ENCODE measurements around the gene MYH15. TPM values are rescaled to one million over a fixed set of nuclear protein-coding genes. Genes with fewer than 3 reads are reported as not detected.

The MYH15 gene
- total and polyA plus RNA-seq, 4 donors: 0.06 to 0.31 (median 0.25) TPM

- DNase-seq (no peak), ATAC-seq (ENCODE audit: insufficient read depth, low FRiP score) (no peak)
- Histone ChIP-seq H3K36me3 (ENCODE audit: control insufficient read depth in 4 of 4, insufficient read depth in 4 of 4, low read length in 4 of 4) (peaks cover 0 to 7% (median 3%) of the 10 kb centered on the region in 4 donors), H3K4me3 (no peak overlapping the region), H3K9me3 (ENCODE audit: control insufficient read depth in 4 of 4, insufficient read depth in 3 of 4, low read length in 3 of 4) (no peaks in the 10 kb centered on the region), H3K9ac (ENCODE audit: insufficient read depth in 1 of 2, low read length in 2 of 2) (no peak overlapping the region), H3K4me1 (ENCODE audit: control insufficient read depth in 5 of 5, insufficient read depth in 5 of 5, low read length in 5 of 5) (no peaks in the 10 kb centered on the region), H3K27ac (ENCODE audit: low read depth in 1 of 2, low read length in 1 of 2) (no peak overlapping the region), H3K27me3 (ENCODE audit: control insufficient read depth in 3 of 3, insufficient read depth in 3 of 3, low read length in 2 of 3) (no peaks in the 10 kb centered on the region)
- TF ChIP-seq, protein P1, sequence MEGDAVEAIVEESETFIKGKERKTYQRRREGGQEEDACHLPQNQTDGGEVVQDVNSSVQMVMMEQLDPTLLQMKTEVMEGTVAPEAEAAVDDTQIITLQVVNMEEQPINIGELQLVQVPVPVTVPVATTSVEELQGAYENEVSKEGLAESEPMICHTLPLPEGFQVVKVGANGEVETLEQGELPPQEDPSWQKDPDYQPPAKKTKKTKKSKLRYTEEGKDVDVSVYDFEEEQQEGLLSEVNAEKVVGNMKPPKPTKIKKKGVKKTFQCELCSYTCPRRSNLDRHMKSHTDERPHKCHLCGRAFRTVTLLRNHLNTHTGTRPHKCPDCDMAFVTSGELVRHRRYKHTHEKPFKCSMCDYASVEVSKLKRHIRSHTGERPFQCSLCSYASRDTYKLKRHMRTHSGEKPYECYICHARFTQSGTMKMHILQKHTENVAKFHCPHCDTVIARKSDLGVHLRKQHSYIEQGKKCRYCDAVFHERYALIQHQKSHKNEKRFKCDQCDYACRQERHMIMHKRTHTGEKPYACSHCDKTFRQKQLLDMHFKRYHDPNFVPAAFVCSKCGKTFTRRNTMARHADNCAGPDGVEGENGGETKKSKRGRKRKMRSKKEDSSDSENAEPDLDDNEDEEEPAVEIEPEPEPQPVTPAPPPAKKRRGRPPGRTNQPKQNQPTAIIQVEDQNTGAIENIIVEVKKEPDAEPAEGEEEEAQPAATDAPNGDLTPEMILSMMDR (IDR thresholded peaks at IDR 0.05; ENCODE audit: control extremely low read depth, extremely low read depth): no peak
These were observed 43.8 kb upstream of the MYH15 start for GRCh38 chr3:108554229-108554628.

GRCh38 chr3:108552267-108553159 lies 42.1 kb upstream of the MYH15 start:
- no peaks in the 10 kb centered on the region for H3K27me3 ChIP-seq (ENCODE audit: control insufficient read depth in 3 of 3, insufficient read depth in 3 of 3, low read length in 2 of 3)
- ATAC-seq (ENCODE audit: insufficient read depth, low FRiP score) (peak; percentile 51), DNase-seq (peak in 2 of 3 donors; percentile 66 to 78)
- H3K27ac ChIP-seq (ENCODE audit: low read depth in 1 of 2, low read length in 1 of 2): no peak overlapping the region
- H3K4me1 ChIP-seq (ENCODE audit: control insufficient read depth in 5 of 5, insufficient read depth in 5 of 5, low read length in 5 of 5): no peaks in the 10 kb centered on the region
- WGBS, 2 donors: 48 to 63% methylated on average over 4 of the region's 4 CpGs
- TF ChIP-seq, protein P1 (IDR thresholded peaks at IDR 0.05; ENCODE audit: control extremely low read depth, extremely low read depth): peak; percentile 39
- H3K9ac ChIP-seq (ENCODE audit: insufficient read depth in 1 of 2, low read length in 2 of 2): no peak overlapping the region
- no peaks in the 10 kb centered on the region for H3K36me3 ChIP-seq (ENCODE audit: control insufficient read depth in 4 of 4, insufficient read depth in 4 of 4, low read length in 4 of 4)
- no peak overlapping the region for H3K4me3 ChIP-seq
- H3K9me3 ChIP-seq (ENCODE audit: control insufficient read depth in 4 of 4, insufficient read depth in 3 of 4, low read length in 3 of 4): no peaks in the 10 kb centered on the region

- no peaks in the 10 kb centered on the region for H3K36me3 ChIP-seq (ENCODE audit: control insufficient read depth in 4 of 4, insufficient read depth in 4 of 4, low read length in 4 of 4)
- no peaks in the 10 kb centered on the region for H3K9me3 ChIP-seq (ENCODE audit: control insufficient read depth in 4 of 4, insufficient read depth in 3 of 4, low read length in 3 of 4)
- TF ChIP-seq, protein P1 (IDR thresholded peaks at IDR 0.05; ENCODE audit: control extremely low read depth, extremely low read depth): no peak
- ATAC-seq (ENCODE audit: insufficient read depth, low FRiP score): no peak
- H3K27me3 ChIP-seq (ENCODE audit: control insufficient read depth in 3 of 3, insufficient read depth in 3 of 3, low read length in 2 of 3): no peaks in the 10 kb centered on the region
- peaks cover 0 to 10% (median 0%) of the 10 kb centered on the region in 5 donors for H3K4me1 ChIP-seq (ENCODE audit: control insufficient read depth in 5 of 5, insufficient read depth in 5 of 5, low read length in 5 of 5)
- H3K4me3 ChIP-seq: no peak overlapping the region
- no peak for DNase-seq
- H3K27ac ChIP-seq (ENCODE audit: low read depth in 1 of 2, low read length in 1 of 2): no peak overlapping the region
- no peak overlapping the region for H3K9ac ChIP-seq (ENCODE audit: insufficient read depth in 1 of 2, low read length in 2 of 2)
- 91 to 95% methylated on average over 2 of the region's 2 CpGs for WGBS, 2 donors
These were observed 38.5 kb upstream of the MYH15 start for GRCh38 chr3:108548886-108549285.

Data from lung (tissue), 12 donors.